Activated CD4-positive, alpha-beta memory T cell treated with anti-CD3 and anti-CD28 coated beads for 36 hours (primary cell): ENCODE measurements around the gene CRTAP. TPM values are rescaled to one million over a fixed set of nuclear protein-coding genes. Genes with fewer than 3 reads are reported as not detected.
A peak's percentile ranks its signal among the peaks of the same experiment; 100 is the strongest.

Experiments used
- CTCF ChIA-PET: fragments of 350-600 bp; sonication (Branson Sonifier 250); formaldehyde crosslinking; loops from one replicate; lab custom pipeline; 2021; ENCODE audit warnings: antibody characterized with exemption, inconsistent platforms; lab: Charles Lee
- POLR2A ChIA-PET: fragments of 350-600 bp; sonication (Branson Sonifier 250); formaldehyde crosslinking; loops from one replicate; lab custom pipeline; 2021; ENCODE audit warnings: antibody characterized with exemption; lab: Charles Lee
- DNase-seq: peaks from one replicate; pipeline ENCODE4 v3.0.0-alpha.2; 2020
- H3K27ac Mint-ChIP-seq: one replicate; pipeline ENCODE4 v1.8.0; 2021; ENCODE audit warnings: mixed read lengths
- H3K27me3 Mint-ChIP-seq: one replicate; pipeline ENCODE4 v1.8.0; 2021; ENCODE audit warnings: mixed read lengths
- H3K36me3 Mint-ChIP-seq: one replicate; pipeline ENCODE4 v1.8.0; 2021; ENCODE audit warnings: mixed read lengths
- H3K4me1 Mint-ChIP-seq: one replicate; pipeline ENCODE4 v1.8.0; 2021; ENCODE audit warnings: low read depth, mixed read lengths
- H3K4me3 Mint-ChIP-seq: one replicate; pipeline ENCODE4 v1.8.0; 2021; ENCODE audit warnings: mild to moderate bottlenecking, mixed read lengths
- H3K9me3 Mint-ChIP-seq: one replicate; pipeline ENCODE4 v1.8.0; 2021; ENCODE audit warnings: mixed read lengths
- intact Hi-C: fragments of 100-400 bp; cut with micrococcal nuclease; formaldehyde crosslinking; loops from one replicate; pipeline ENCODE4 v1.15.1; 2023
- total RNA-seq, 2 experiments: library from RNA; stranded (reverse); gene quantifications; one replicate each; pipeline ENCODE4 v1.2.3, GENCODE V29; 2021

CRTAP gene
- total RNA-seq, 2 experiments from 2014 or later = 57.6 to 60.0 TPM

GRCh38 chr3:33141006-33141405 is 27.2 kb downstream of the CRTAP start:
- H3K36me3 Mint-ChIP-seq = peaks cover 16% of the 10 kb centered on the region
- H3K4me3 Mint-ChIP-seq = no peak overlapping the region
- no peak overlapping the region for H3K27ac Mint-ChIP-seq
- no peaks in the 10 kb centered on the region for H3K27me3 Mint-ChIP-seq
- H3K4me1 Mint-ChIP-seq = no peaks in the 10 kb centered on the region
- DNase-seq = no peak
- intact Hi-C loops = no loop called here
- ChIA-PET POLR2A (no interaction called here), CTCF (interaction anchor here (2.2 kb wide), 1 partner anchor 9 kb away, joined by 18 read pairs; no protein-coding TSS in a partner anchor)
- no peaks in the 10 kb centered on the region for H3K9me3 Mint-ChIP-seq

GRCh38 chr3:33144433-33144832 is 30.6 kb downstream of the CRTAP start:
- Mint-ChIP-seq H3K36me3 (peaks cover 6% of the 10 kb centered on the region), H3K27ac (no peak overlapping the region), H3K4me3 (no peak overlapping the region), H3K9me3 (no peaks in the 10 kb centered on the region), H3K27me3 (no peaks in the 10 kb centered on the region), H3K4me1 (no peaks in the 10 kb centered on the region)
- DNase-seq = peak; percentile 55
- ChIA-PET POLR2A (no interaction called here), CTCF (interaction anchor here (0.7 to 2.5 kb wide), 10 partner anchors 8 to 228 kb away, joined by 3 to 25 read pairs (median 3); no protein-coding TSS in a partner anchor)
- intact Hi-C loops = no loop called here

GRCh38 chr3:33145221-33145900 is 31.5 kb downstream of the CRTAP start:
- H3K27ac Mint-ChIP-seq = no peak overlapping the region
- no peak overlapping the region for H3K4me3 Mint-ChIP-seq
- H3K9me3 Mint-ChIP-seq = no peaks in the 10 kb centered on the region
- H3K4me1 Mint-ChIP-seq = no peaks in the 10 kb centered on the region
- intact Hi-C loops = no loop called here
- no peaks in the 10 kb centered on the region for H3K27me3 Mint-ChIP-seq
- DNase-seq = no peak
- ChIA-PET CTCF (interaction anchor here (0.8 to 2.5 kb wide), 5 partner anchors 9 to 228 kb away, joined by 3 to 25 read pairs (median 9); no protein-coding TSS in a partner anchor), POLR2A (no interaction called here)
- H3K36me3 Mint-ChIP-seq = peaks cover 6% of the 10 kb centered on the region

GRCh38 chr3:33145901-33146580 is 32.2 kb downstream of the CRTAP start:
- CTCF ChIA-PET = interaction anchor here (0.8 to 2.5 kb wide), 3 partner anchors 10 to 227 kb away, joined by 3 to 10 read pairs (median 9); no protein-coding TSS in a partner anchor
- Mint-ChIP-seq H3K27me3 (no peaks in the 10 kb centered on the region), H3K4me3 (no peak overlapping the region), H3K27ac (no peak overlapping the region), H3K9me3 (no peaks in the 10 kb centered on the region), H3K4me1 (no peaks in the 10 kb centered on the region), H3K36me3 (peaks cover 6% of the 10 kb centered on the region)
- DNase-seq = no peak
- intact Hi-C loops = no loop called here
- POLR2A ChIA-PET = no interaction called here

- no peaks in the 10 kb centered on the region for H3K27me3 Mint-ChIP-seq
- intact Hi-C loops = no loop called here
- H3K4me1 Mint-ChIP-seq = no peaks in the 10 kb centered on the region
- peaks cover 5% of the 10 kb centered on the region for H3K36me3 Mint-ChIP-seq
- no peak overlapping the region for H3K27ac Mint-ChIP-seq
- ChIA-PET POLR2A (no interaction called here), CTCF (interaction anchor here (1.2 to 1.7 kb wide), 2 partner anchors 15 to 226 kb away, joined by 4 to 7 read pairs; no protein-coding TSS in a partner anchor)
- DNase-seq = no peak
- no peaks in the 10 kb centered on the region for H3K9me3 Mint-ChIP-seq
- H3K4me3 Mint-ChIP-seq = no peak overlapping the region
Observed at GRCh38 chr3:33146791-33147445, 33.1 kb downstream of the CRTAP start.

- Mint-ChIP-seq H3K4me1 (no peaks in the 10 kb centered on the region), H3K9me3 (no peaks in the 10 kb centered on the region), H3K36me3 (no peaks in the 10 kb centered on the region), H3K27me3 (peaks cover 10% of the 10 kb centered on the region), H3K27ac (no peak overlapping the region), H3K4me3 (no peak overlapping the region)
- POLR2A ChIA-PET = interaction anchor here (0.9 kb wide), 1 partner anchor 223 kb away, joined by 3 read pairs; no protein-coding TSS in a partner anchor
- intact Hi-C loops = no loop called here
- no peak for DNase-seq
- CTCF ChIA-PET = interaction anchor here (2.2 kb wide), 1 partner anchor 18 kb away, joined by 8 read pairs; no protein-coding TSS in a partner anchor
Observed at GRCh38 chr3:33149342-33149741, 35.5 kb downstream of the CRTAP start.

GRCh38 chr3:33152363-33153360 is 38.8 kb downstream of the CRTAP start:
- Mint-ChIP-seq H3K27ac (no peak overlapping the region), H3K36me3 (no peaks in the 10 kb centered on the region), H3K27me3 (peaks cover 29% of the 10 kb centered on the region), H3K9me3 (no peaks in the 10 kb centered on the region), H3K4me1 (no peaks in the 10 kb centered on the region), H3K4me3 (no peak overlapping the region)
- ChIA-PET CTCF (no interaction called here), POLR2A (interaction anchor here (0.5 kb wide), 1 partner anchor 446 kb away, joined by 3 read pairs; no protein-coding TSS in a partner anchor)
- no peak for DNase-seq
- intact Hi-C loops = no loop called here

GRCh38 chr3:33153782-33154181 is 40.0 kb downstream of the CRTAP start:
- Mint-ChIP-seq H3K36me3 (no peaks in the 10 kb centered on the region), H3K27ac (no peak overlapping the region), H3K4me3 (no peak overlapping the region), H3K27me3 (peaks cover 33% of the 10 kb centered on the region), H3K4me1 (no peaks in the 10 kb centered on the region), H3K9me3 (no peaks in the 10 kb centered on the region)
- DNase-seq = no peak
- ChIA-PET POLR2A (no interaction called here), CTCF (no interaction called here)
- intact Hi-C loops = no loop called here

GRCh38 chr3:33155301-33155700 is 41.5 kb downstream of the CRTAP start:
- POLR2A ChIA-PET = no interaction called here

GRCh38 chr3:33159234-33159633 is 45.4 kb downstream of the CRTAP start:
- Mint-ChIP-seq H3K4me3 (no peak overlapping the region), H3K9me3 (no peaks in the 10 kb centered on the region), H3K27me3 (peaks cover 41% of the 10 kb centered on the region), H3K36me3 (no peaks in the 10 kb centered on the region), H3K27ac (no peak overlapping the region), H3K4me1 (no peaks in the 10 kb centered on the region)
- POLR2A ChIA-PET = no interaction called here
- DNase-seq = no peak
- CTCF ChIA-PET = interaction anchor here (2.3 kb wide), 1 partner anchor 28 kb away, joined by 7 read pairs; no protein-coding TSS in a partner anchor
- intact Hi-C loops = no loop called here

More at GRCh38 chr3:33155301-33155700, 41.5 kb downstream of the CRTAP start:
- peaks cover 40% of the 10 kb centered on the region for H3K27me3 Mint-ChIP-seq
- H3K4me3 Mint-ChIP-seq = no peak overlapping the region
- H3K27ac Mint-ChIP-seq = no peak overlapping the region
- H3K36me3 Mint-ChIP-seq = no peaks in the 10 kb centered on the region
- no peaks in the 10 kb centered on the region for H3K9me3 Mint-ChIP-seq
- CTCF ChIA-PET = no interaction called here
- intact Hi-C loops = no loop called here
- DNase-seq = no peak
- H3K4me1 Mint-ChIP-seq = no peaks in the 10 kb centered on the region

GRCh38 chr3:33159981-33160380 is 46.2 kb downstream of the CRTAP start:
- H3K4me3 Mint-ChIP-seq = no peak overlapping the region
- CTCF ChIA-PET = interaction anchor here (2.3 kb wide), 1 partner anchor 29 kb away, joined by 7 read pairs; no protein-coding TSS in a partner anchor
- no peaks in the 10 kb centered on the region for H3K4me1 Mint-ChIP-seq
- POLR2A ChIA-PET = no interaction called here
- H3K27ac Mint-ChIP-seq = no peak overlapping the region
- no peaks in the 10 kb centered on the region for H3K9me3 Mint-ChIP-seq
- H3K36me3 Mint-ChIP-seq = no peaks in the 10 kb centered on the region
- H3K27me3 Mint-ChIP-seq = peaks cover 40% of the 10 kb centered on the region
- intact Hi-C loops = no loop called here
- no peak for DNase-seq
